Dermis blood vessel endothelial cell (primary cell): ENCODE data around the gene GPR37. TPM values are rescaled to one million over a fixed set of nuclear protein-coding genes. Genes with fewer than 3 reads are reported as not detected.

Experiments used
- DNase-seq: peaks from one replicate; pipeline ENCODE4 v3.0.0; 2010
- total RNA-seq: library from RNA; depleted of rRNA; stranded (reverse); fragments of >200 nt; gene quantifications from 2 replicates; pipeline ENCODE4 v1.2.3, GENCODE V29; 2014

GPR37 gene, protein sequence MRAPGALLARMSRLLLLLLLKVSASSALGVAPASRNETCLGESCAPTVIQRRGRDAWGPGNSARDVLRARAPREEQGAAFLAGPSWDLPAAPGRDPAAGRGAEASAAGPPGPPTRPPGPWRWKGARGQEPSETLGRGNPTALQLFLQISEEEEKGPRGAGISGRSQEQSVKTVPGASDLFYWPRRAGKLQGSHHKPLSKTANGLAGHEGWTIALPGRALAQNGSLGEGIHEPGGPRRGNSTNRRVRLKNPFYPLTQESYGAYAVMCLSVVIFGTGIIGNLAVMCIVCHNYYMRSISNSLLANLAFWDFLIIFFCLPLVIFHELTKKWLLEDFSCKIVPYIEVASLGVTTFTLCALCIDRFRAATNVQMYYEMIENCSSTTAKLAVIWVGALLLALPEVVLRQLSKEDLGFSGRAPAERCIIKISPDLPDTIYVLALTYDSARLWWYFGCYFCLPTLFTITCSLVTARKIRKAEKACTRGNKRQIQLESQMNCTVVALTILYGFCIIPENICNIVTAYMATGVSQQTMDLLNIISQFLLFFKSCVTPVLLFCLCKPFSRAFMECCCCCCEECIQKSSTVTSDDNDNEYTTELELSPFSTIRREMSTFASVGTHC
- 0.14 and 0.17 TPM in 2 replicates for total RNA-seq

GRCh38 chr7:124765401-124766352, at the start of gene GPR37:
Gene GPR37, minus strand, starts transcription at chr7:124765792. Its CDS starts 816 bp downstream, at chr7:124764976.
- DNase-seq: peak; percentile 58

- DNase-seq: no peak
These were observed 48.6 kb upstream of the GPR37 start for GRCh38 chr7:124813994-124814798.

DNA sequence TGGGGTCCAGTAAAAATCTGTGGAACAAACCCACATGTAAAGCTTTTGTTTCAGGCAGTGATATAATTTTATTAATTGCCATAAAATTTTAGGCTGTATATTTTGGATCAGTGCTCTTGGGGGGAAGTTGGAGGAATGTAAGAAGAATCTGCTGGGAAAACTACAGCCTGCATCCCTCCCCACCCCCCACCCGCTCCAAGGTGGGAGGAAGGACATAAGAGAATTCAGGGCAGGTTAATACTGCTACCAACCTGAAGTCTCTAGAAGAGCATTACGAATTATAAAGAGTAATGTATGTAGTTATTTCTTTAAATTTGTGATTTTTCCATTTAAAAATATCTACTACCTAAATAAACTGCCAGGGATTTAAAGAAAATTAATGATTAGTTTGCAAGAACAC, 47.2 kb upstream of the GPR37 start:
- DNase-seq: no peak

DNA sequence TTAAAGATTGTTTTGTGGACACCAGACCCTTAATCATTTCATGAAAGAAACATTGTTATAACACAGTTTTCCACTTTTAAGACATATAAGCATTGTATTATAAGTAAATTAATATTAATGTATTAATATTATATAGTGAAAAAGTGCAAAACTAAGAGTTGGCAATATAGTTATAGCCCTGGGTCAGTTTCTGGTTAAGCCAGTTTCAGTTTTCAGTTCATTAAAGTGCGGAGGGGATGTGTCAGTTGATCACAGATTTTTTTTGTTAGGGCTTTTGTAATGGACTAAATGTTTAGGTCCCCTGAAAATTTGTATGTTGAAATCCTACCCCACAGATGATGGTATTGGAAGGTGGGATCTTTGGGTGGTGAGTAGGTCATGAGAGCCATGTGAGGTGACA, 45.7 kb upstream of the GPR37 start:
- no peak for DNase-seq

- DNase-seq: no peak
These were observed 45.0 kb upstream of the GPR37 start for GRCh38 chr7:124810605-124811004.

DNA sequence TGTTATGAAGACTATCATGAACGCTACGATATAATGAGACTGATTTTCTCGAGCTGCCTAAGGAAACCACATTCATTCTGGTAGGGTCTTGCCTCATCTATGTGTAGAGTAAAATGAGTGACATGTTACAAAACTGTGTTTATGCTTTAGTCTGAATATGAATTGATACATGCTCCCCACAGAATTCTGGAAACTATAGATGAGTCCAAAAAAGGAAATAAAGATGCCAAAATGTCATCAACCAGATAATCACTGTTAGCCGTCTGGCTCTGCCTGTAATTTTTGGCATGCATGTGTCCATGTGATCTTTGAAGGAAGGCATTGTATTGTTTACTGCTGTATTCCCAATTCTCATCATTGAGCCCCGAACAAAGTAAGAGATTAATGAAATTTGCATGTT, 42.6 kb upstream of the GPR37 start:
- DNase-seq: no peak

GRCh38 chr7:124801330-124801895, 35.8 kb upstream of the GPR37 start:
- no peak for DNase-seq

DNA sequence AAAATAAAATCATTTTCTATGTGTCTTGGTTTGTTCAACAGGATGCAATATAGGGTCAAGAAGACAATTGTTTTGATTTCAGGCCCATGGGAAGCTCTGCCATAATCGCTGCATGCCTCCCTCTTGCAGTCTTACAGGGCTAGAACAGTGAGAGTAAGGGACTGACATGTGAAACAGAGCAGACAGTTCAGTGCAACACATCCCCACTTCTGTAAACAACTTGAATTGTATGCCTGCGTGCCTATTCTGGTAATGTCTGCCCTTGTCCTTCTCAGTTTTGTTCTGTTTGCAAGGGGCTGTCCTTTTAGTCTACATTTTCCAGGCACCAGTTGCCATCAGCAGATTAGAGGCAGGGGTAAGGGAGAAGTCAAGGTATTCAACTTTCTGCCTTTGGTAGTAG, 34.8 kb upstream of the GPR37 start:
- DNase-seq: no peak

DNA sequence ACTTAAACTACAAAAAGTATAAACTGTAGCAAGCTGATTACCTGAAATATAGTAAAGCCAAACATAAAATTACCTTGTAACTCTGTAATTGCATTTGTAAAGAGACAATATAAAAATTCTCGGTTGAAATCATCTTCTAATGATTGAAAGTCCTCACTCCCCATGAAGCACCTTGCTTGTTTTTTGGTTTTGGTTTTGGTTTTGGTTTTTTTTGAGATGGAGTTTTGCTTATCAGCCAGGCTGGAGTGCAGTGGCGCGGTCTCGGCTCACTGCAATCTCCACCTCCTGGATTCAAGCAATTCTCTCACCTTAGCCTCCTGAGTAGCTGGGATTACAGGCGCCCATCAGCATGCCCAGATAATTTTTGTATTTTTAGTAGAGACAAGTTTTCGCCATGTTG, 33.9 kb upstream of the GPR37 start:
- no peak for DNase-seq

DNA sequence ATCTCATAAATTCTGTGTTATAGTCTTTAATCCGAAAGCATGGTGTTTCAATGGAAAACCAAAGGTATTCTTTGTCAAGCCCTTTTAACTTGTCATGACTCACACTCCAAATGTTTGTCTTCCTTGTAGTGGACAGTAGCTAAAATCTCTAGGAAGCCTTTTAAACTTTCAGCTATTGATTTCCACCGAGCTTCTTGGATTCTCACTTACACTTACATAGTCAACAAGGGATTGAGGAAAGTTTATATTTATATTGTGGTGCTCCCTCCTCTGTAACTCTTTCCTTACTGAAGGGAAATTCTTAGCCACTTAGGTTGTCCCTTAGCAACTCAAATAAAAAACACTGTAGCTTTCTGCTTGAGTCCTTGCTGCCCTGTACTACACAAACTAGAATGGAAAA, 31.2 kb upstream of the GPR37 start:
- DNase-seq: no peak

DNA sequence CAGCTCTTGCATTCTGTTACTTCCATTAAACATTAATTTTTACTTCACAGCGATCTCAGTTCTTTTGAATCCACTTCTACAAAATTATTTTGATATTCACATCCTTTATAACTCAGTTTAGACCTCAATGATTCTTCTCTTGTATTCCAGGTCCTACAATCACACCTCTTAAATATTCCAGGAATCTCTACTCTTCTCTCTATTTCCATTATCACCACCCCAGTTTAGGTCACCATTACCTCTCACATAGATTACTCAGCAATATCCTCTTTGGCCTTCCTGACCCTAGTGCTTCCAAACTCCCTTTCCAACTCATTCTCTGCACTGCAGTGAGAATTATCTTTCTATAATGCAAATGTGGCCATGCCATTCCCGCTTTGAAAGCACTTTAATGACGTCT, 27.1 kb upstream of the GPR37 start:
- no peak for DNase-seq

DNA sequence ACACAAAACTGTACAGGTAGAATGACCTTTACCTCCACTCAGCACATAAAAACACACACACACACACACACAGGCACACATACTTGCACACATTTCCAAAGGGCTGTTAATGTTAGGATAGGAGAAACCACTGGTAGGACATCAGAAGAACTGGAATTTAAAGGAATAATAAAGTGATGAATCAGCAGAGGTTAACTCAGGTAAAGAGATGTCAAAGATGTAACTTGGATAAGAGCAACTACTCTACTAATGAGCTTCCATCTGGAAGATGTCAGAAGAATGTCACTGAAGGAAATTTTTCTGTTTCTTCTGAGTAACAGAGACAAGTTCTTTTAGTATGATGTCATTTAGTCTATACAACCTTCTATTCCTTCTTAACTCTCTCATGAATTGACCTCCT, 26.4 kb upstream of the GPR37 start:
- DNase-seq: no peak

GRCh38 chr7:124791426-124791825, 25.8 kb upstream of the GPR37 start:
- DNase-seq: no peak

DNA sequence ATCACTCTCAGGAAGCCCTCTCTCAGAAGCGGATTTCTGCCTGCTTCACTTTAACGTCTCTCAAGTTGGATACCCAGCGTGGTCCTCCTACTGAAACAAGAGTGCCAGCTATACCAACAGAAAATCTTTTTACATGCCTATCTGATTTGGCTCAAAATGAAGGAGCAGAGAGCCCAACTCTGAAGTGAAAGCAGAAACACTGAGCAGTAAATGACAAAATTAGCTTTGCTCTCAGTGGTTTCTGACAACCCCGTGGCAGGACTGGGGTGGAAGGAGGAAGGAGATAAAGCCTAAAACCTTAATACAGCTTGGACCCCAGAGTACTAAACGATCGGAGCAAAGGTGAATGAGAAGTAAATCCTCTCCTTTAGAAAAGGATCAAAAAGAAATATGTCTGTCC, 25.1 kb upstream of the GPR37 start:
- DNase-seq: no peak

GRCh38 chr7:124785994-124786393, 20.4 kb upstream of the GPR37 start:
- no peak for DNase-seq

GRCh38 chr7:124784879-124785818, 19.6 kb upstream of the GPR37 start:
- peak; percentile 76 for DNase-seq

- peak; percentile 25 for DNase-seq
These were observed 17.7 kb upstream of the GPR37 start for GRCh38 chr7:124783271-124783670.

DNA sequence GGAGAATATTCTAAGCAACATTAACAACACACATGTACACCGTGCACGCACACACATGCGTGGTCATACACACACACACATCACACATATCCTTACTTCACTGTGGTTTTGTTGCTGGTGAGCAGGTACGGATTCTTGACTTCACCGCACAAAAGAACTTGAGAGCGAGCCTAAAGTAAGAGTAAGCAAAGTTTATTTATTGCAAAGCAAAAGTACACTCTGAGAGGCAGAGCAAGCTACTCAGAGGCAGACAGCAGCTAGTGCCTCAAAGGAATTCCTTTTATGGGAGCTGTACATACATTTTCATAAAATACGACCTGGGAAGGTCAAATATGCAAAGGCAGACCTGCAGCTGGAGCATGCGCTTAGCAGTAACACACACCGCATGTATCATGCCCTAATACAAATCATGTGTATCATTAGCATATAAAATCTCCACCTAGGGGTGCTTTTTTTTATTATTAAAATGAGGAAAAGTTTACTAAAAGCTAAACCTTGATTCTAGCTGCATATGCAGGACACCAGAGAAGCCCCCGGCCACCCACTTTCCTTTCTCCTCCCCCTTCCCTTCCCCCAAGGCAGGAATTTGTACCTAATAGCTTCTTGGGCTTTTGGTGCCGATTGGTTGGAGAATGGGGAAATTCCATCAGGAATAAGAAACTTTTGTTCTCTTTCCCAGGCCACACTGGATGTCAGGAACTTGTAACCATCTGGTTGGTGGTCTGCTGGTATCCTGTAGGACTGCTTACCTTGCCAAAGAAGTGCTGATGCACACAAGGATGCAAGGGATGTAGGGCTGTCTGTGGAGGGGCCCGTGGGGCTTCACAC, 16.5 kb upstream of the GPR37 start:
- no peak for DNase-seq

GRCh38 chr7:124781418-124781817, 15.8 kb upstream of the GPR37 start:
- DNase-seq: no peak

GRCh38 chr7:124780608-124781007, 15.0 kb upstream of the GPR37 start:
- no peak for DNase-seq
